ENCODE results near the gene C12orf75. TPM values are rescaled to one million over a fixed set of nuclear protein-coding genes. Genes with fewer than 3 reads are reported as not detected.

The C12orf75 gene
- total RNA-seq, 2 donors from 2014 or later = 115 to 119 TPM

DNA sequence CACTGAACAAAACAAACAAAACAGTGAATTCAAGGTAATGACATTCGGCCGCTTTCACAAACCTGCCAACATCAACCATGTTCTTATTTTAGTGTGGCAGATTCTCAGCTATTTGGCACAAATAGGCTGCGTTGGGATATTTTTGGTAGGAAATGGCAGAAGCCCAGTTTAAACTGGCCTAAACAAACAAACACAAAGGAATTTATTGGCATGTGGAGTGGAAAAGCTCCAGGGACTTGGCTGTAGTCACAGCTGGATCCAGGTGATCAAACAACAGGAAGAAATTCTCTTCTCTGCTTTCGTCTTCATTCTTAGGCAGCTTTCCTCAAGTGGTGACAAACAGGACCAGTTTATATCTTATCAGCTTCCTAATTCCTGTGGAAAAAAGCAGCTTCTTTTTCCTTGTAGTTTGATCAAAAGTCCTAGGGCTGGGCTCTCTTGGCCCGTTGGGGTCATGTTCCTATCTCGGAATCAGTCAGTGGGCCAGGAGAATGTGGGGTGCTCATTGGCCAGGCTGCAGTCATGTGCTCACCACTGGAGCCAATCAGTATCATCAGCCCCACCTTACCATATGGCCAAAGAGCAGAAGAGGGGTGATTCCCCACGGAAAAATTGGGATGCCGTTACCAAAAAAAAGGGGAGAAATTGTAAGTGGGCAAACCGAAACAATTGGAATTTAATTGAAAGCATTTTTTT is 22.6 kb downstream of the C12orf75 start:
- DNase-seq = no peak
- no peak for ATAC-seq
- intact Hi-C loops (cut with DNase I, micrococcal nuclease) = no loop called here

DNA sequence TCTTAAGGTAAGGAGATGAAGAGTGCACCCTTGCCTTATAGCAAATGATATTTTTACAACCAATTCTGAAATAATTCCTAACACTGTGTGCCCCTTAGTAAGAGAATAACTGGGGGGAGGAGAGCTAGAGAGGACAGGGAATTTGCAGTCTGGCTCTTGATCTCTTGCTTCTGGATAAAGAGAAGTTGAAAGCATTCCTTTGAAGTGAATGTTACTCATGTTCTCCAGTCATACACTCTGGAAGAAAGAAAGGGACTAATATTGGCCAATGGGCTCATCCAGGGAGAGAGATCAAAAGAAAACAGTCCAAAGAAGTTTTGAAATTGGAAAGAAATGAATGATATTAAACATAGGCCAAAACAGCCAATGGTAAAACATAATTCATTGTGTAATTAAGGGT is 25.3 kb downstream of the C12orf75 start:
- intact Hi-C loops (cut with DNase I, micrococcal nuclease) = no loop called here
- ATAC-seq = no peak

DNA sequence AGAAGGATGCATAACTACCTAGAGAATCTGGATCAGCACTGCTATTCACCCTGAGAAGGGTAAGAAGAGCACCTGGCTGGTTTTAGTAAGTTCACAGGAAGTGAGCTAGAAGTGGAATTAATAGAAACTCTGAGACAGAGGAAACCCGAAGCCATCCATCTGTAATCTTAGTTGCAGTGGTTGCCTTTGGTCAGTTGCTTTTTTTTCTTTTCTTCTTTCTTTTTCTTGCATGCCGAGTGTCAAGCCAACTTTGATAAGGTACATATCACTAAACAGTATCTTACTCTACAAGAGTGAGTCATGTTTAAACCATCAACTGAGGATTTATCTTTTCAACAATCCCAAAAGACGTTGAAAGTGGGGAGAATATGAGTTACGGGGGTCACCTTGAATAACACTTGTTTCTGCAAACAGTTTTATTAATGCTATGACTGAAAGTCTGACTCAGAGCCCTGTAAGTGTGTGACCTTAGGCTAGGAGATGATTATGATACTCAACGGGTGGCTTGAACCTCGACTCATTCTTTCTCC is 26.7 kb downstream of the C12orf75 start:
- no peak for ATAC-seq
- intact Hi-C loops (cut with DNase I, micrococcal nuclease) = no loop called here
- no peak for DNase-seq

More for the DNA sequence above, 25.3 kb downstream of the C12orf75 start:
- no peak for DNase-seq

DNA sequence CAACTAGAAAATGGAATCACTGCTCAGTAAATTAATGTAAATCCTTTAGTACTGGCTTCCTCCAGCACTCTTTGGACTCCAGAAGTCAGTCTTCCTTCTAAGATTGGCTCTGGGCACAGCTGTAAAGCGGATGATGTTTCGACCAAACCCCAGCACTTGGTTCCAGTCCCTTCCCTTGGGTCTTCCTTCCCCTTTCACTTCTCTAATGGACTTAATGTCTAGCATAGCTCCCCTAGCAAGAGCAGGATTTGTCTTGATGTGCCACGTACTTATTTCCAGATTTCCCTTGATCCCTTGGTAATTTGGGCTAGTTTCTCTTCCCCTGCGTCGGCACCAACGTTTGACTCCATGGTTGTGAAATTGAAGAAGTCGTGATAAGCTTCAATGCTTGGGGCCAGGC is 28.3 kb downstream of the C12orf75 start:
- ATAC-seq (no peak), DNase-seq (no peak)
- intact Hi-C loops (cut with DNase I, micrococcal nuclease) = no loop called here

DNA sequence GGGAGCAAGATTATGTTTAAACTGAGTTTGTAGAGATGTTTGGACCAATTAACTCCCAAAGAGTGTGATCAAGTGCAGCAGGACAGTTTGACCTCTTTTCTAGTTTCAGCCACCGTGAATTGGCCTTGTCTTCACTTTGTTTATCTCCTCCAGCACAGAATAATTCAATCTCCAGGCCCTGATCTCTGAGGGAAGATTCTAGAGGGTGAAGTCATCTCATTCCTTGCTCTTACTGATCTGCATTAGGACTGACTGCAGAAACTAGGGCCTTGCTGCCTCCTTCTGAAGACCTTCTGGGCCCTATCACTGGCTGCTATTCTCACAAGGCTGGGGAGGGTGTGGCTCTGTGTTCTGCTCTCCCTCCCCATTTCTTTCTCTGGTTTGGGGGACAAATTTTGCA is 29.4 kb downstream of the C12orf75 start:
- DNase-seq (no peak), ATAC-seq (no peak)
- intact Hi-C loops (cut with DNase I, micrococcal nuclease) = no loop called here

DNA sequence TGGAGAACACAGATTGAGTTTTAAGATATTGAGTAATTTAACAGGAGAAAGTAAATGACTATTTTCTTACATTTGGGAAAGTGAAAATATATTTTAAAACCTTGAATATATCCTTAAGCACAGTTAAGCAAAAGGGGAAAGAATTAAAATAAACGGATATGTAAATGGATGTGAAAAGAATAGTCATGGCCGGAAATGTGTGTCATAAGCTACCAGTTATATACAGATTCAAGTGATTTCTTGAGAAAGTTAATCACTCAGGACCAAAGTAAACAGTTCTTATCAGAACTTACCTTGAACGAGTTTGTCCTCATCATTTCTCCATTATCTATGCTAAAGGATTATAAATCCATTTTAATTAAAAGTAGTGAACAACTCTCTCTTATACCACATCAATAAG is 33.4 kb downstream of the C12orf75 start:
- DNase-seq (no peak), ATAC-seq (no peak)
- intact Hi-C loops (cut with DNase I, micrococcal nuclease) = no loop called here

DNA sequence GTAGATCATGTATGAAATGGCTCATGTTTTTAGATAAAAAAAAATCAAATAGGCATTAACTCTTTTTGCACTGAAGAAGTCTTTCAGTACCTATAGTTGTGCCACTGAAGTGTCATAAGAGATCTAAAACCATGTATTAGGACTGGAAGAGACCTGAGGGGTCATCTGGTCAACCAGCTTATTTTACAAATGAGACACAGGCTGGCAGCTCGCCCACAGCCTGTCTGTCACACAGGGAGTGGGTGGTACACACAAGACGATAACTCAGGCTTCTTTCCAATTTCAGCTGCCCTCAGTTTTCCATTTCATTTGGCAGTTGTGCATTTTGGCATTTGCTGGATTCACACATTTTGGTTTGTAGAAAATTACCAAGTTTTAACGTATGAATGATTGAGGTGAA is 34.7 kb downstream of the C12orf75 start:
- DNase-seq = no peak
- intact Hi-C loops (cut with DNase I, micrococcal nuclease) = no loop called here
- no peak for ATAC-seq

DNA sequence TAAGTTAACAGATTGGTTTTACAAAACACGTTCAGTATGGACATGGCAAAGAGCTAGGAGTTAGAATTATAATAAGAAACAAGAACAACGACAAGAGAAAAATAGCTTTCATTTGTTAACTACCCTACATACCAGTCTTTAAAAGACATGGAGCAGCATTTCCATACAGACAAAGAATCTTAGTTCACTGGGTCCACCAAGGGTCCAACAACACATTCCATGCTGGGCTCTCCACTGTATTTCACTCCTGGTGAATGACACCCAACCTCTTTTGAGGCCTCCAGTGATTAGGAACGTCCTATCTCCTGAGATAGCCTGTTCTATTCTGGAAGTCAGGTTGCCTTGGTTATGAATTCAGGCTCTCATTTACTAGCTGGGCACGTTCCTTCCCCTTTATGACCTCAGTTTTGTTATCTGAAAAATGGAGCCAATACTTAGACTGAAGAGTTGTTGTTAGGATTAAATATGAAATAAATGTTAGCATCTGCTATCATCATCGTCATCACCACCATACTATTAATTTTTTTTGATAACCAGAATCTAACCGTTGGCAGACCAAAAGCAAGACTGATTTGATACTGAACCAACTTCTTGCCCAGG is 37.7 kb downstream of the C12orf75 start:
- ATAC-seq (no peak), DNase-seq (no peak)

DNA sequence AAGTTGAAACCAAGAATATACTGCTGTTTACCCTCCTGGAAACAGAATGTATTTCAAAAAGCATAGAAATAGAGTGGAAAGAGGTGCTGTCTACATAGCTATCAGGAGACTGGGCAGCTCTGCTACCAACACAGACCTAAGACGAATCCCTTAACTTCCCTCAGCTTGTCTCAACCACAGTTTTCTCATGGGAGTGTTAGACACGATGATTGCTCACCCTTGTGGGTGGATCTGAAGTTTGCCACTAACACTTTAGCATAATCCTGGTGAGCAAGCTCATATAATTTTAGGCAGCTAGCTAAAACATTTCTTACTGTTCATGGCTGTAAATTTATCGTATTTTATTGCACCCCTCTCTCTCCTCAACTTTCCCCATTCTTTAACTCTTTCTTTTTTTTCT is 38.5 kb downstream of the C12orf75 start:
- intact Hi-C loops (cut with DNase I, micrococcal nuclease) = no loop called here
- DNase-seq = no peak
- ATAC-seq = peak; percentile 55

More for the DNA sequence above, 37.7 kb downstream of the C12orf75 start:
- intact Hi-C loops (cut with DNase I, micrococcal nuclease) = no loop called here

DNA sequence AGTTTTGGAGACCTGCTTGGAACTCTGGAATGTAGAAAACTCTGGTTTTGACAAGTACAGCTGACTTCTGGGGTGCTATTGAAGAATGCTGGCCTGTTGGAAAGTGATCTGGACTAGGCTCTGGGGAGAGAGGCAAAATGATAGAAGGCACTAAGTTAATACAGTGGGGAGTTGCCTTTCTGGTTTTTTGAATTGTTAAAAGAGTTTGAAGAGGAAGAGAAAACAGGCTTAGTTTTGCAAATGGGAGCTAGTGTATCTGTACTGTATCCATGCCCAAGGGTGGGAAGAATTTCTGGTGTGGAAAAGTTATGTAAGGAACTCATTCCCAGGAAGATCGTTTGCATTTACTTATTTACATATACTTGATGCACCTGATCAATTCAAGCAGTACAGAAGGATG is 43.8 kb downstream of the C12orf75 start:
- intact Hi-C loops (cut with DNase I, micrococcal nuclease) = no loop called here
- DNase-seq (no peak), ATAC-seq (no peak)

DNA sequence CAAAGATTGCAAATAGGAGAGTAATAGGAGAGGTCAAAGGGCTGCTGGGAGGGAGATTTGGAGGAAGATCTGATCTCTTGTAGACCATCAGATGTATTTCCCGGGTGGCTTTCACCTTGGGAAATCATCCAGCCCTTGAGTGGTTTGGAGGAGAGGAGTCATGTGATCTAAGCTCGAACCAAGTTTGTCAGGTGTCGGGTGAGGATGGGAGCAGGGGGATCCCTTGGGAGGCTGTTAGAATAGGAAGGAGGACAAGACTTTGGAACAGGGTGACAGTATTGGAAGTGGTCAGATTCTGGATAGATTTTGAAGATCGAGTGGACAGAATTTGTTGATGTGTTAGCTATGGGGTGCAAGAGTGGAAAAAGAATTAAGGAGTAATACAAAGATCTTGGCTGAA is 46.6 kb downstream of the C12orf75 start:
- ATAC-seq (no peak), DNase-seq (no peak)
- intact Hi-C loops (cut with DNase I, micrococcal nuclease) = no loop called here

DNA sequence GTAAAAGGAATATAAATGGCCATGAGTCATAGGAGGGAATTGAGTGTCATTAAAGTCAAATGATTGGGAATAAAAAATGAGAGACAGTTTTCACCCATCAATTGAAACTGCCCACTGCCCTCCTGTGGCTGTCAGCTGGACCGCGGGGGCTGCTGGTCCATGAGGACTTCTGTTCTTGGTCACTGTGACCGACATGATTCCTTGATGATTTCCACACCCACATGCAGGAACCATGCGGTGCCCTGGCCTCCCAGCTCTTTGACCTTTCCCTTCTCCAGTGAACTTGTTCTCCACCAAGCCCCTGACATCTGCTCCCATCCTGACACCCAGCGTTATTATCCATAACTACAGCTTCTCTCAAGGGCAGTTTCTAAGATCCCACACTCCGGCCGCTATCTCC is 48.4 kb downstream of the C12orf75 start:
- DNase-seq = no peak
- intact Hi-C loops (cut with DNase I, micrococcal nuclease) = no loop called here
- no peak for ATAC-seq

DNA sequence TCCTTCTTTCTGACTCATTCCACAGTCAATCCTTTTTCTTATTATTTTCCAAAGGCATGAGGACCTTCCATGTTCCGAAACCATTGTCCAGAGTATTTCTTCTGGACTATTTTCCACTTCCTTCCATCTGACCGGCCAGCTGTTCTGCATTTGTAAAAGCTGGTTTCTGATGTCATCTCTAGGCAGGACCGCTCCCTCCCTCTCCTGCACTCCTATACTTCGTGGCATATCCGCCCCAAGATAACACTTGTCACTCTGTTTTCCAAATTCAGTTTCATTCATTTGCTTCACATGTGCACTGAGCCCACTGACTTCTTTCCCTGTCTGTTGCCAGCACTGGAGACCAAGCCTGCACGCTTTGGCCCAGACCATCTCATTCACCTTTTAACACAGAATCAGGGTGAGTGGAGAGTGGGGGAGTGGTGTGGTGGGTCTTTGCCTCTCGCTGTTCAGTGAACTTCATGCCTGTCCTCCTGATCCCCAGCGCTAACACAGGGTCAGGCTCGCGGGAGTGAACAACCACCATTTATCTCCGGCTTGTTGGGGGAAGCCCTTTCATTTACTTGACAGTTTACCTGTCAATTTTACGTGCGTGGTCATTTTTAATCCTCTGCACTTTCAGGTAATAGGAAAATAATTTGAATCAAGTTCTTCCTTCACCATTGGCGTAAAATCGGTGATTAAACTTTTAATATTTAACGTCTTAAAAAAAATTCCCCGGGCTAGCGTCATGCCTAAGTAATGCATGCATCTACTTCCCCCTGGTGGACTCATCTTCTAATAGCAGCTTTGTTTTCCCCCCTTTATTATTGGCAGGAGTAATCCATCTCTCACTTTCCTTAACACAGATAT is 52.5 kb downstream of the C12orf75 start:
- ATAC-seq (peak; percentile 85), DNase-seq (no peak)
- intact Hi-C loops (cut with DNase I, micrococcal nuclease) = no loop called here

DNA sequence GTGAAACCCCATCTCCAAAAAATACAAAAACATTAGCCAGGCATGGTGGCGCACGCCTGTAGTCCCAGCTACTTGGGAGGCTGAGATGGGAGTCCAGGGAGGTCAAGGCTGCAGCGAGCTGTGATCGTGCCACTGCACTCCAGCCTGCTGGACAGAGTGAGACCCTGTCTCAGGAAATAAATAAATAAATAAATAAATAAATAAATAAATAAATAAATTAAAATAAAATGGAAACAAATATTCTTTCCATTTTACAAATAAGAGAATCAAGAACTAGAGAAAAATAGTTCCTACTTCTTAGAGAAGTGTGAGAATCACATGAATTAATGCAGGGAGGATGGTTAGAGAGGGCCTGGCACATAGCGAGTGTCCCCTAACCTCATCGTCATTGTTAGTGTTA is 53.7 kb downstream of the C12orf75 start:
- no peak for DNase-seq
- intact Hi-C loops (cut with DNase I, micrococcal nuclease) = no loop called here
- ATAC-seq = no peak

DNA sequence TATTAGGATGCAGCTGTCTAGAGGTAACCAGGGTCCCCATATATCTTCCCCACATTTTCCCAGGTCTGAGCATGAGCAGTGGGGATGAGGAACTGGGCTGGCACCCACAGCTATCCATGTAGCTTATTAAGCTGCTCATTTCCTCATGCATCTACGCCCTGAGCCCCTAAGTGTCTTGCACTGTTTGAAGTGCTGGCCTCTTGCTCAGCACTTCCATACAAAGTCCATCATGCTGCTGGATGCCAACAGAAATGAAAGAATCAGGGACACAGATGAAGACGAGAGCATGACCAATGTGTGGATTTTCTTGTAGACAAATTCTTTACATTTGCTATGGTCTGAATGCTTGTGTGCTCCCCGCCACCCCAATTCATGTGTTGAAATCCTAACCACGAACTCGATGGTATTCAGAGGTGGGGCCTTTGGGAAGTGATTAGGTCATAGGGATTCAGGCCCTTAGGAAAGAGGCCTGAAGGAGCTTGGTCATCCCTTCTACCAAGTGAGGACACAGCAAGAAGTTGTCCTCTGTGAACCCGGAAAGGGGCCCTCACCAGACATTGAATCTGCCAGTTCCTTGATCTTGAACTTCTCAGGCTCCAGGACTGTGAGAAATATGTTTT is 54.5 kb downstream of the C12orf75 start:
- intact Hi-C loops (cut with DNase I, micrococcal nuclease) = no loop called here
- DNase-seq (no peak), ATAC-seq (no peak)

DNA sequence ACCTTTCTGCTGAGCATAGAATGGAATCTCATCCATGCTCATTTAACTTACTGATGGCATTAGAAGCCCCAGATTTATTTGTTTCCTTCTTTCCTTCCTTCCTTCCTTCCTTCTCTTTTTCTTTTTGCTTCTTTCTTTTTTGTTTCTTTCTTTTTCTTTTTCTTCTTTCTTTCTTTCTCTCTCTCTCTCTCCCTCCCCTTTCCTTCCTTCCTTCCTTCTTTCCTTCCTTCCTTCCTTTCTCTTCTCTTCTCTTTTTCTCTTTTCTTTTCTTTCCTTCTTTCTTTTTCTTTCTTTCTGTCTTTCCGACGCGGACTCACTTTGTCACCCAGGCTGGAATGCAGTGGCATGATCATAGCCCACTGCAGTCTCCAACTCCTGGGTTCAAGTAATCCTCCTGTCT is 55.9 kb downstream of the C12orf75 start:
- no peak for ATAC-seq
- no peak for DNase-seq
- intact Hi-C loops (cut with DNase I, micrococcal nuclease) = no loop called here

DNA sequence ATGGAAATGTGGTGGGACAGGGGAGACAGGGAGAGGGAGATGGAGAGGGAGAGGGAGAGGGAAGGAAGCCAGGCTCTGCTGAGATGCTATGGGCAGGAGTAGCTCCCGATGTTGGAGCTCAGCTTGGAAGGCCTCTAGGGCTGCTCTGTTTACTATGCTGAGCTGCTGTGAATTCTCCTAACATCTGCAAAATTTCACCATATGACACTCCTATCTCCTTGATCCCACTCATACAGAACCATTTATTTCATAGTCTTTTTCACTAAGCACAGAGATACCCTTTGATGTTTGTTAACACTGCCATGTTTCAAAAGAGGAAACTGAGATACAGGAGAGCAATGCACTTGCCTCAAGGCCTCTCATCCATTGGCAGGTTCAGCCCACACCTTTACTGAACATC is 60.7 kb downstream of the C12orf75 start:
- DNase-seq (no peak), ATAC-seq (no peak)
- intact Hi-C loops (cut with DNase I, micrococcal nuclease) = no loop called here

DNA sequence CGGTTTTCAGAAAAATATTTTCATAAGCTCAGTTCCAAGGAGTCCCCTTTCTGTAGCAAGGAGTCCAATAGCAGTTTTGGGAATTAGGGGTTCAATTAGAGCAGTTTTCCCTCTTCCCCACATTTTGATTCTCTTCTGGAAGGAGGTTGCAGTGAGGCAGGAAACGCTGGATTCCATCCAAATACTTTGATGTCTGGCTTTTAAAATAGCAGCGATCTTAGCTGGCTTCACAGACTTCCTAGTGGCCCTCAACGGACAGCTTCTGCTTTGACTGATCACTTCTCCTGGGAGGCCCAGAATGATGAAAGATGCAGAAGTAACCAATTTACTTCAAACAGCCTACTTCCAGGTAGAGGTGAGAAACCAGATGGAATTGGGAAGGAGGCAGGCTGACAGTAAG is 63.1 kb downstream of the C12orf75 start:
- ATAC-seq (no peak), DNase-seq (no peak)
- intact Hi-C loops (cut with DNase I, micrococcal nuclease) = no loop called here

DNA sequence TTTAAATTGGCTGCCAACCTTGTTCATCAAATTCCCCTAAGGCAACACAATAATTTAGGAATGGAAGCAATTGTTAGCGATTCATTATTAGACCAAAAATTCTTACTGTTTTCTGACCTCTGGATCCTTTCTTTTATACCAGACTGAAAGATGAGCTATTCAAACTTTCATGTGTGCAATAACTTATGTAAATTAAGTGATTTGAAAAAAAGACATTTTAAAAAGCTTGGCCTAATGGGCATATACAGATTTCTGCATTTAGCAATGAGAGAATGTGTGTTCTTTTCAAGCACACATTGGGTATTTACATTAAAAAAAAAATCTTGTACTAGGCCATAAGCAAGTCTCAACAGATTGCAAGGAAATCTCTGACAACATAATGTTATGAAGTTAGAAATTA is 65.5 kb downstream of the C12orf75 start:
- no peak for DNase-seq
- ATAC-seq = no peak
- intact Hi-C loops (cut with DNase I, micrococcal nuclease) = no loop called here

DNA sequence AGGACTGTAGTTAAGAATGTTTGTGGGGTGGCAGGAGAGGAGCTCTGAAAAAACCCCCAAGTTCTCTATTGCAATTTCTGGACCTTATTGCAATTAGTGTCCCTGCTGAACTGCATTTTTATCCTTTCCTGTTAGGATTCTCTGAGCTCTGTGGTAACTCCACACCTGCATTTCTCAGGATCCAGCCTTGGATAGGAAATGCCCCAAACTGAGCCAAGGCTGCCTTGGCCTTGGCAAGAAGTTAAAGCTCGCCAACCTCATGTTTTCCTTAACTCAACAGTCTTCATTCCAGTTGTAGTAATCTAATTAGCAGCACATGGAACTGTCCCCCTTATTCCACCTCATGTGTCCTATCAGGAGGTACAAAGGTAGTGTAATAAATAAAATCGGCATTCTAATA is 66.5 kb downstream of the C12orf75 start:
- no peak for ATAC-seq
- no peak for DNase-seq
- intact Hi-C loops (cut with DNase I, micrococcal nuclease) = no loop called here
